CD4-positive, CD25-positive, alpha-beta regulatory T cell (primary cell): ENCODE data around the gene FXYD6. TPM values are rescaled to one million over a fixed set of nuclear protein-coding genes. Genes with fewer than 3 reads are reported as not detected.

Experiments used
- ATAC-seq, 2 donors: fragments of 150-1000 bp; cut with Tn5 transposase; one replicate each; pipeline ENCODE4 v1.10.0; 2021; ENCODE audit warnings: low read depth in 2 of 2, moderate number of reproducible peaks in 2 of 2, moderate library complexity in 1 of 2
- DNase-seq, 3 donors: peaks; one replicate each; pipeline versions ENCODE4 v3.0.0 to v3.0.0-alpha.2; 2012 to 2022; ENCODE audit warnings: mixed read lengths in 1 of 3
- H3K27ac ChIP-seq: one replicate; pipeline ENCODE4 v1.7.0; 2013; ENCODE audit warnings: mild to moderate bottlenecking, low read length; ENCODE audit not compliant: insufficient read depth, poor library complexity, severe bottlenecking
- H3K27me3 ChIP-seq: one replicate; pipeline ENCODE4 v1.7.0; 2013; ENCODE audit warnings: low read length; ENCODE audit not compliant: control insufficient read depth, insufficient read depth
- H3K36me3 ChIP-seq: one replicate; pipeline ENCODE4 v1.7.0; 2013; ENCODE audit warnings: mild to moderate bottlenecking, low read length, moderate library complexity; ENCODE audit not compliant: control insufficient read depth, insufficient read depth
- H3K4me1 ChIP-seq: 2 replicates; pipeline ENCODE4 v1.7.0; 2013; ENCODE audit warnings: mild to moderate bottlenecking, low read length; ENCODE audit not compliant: insufficient read depth, control insufficient read depth, poor library complexity, severe bottlenecking
- H3K4me3 ChIP-seq: one replicate; pipeline ENCODE4 v1.7.0; 2013; ENCODE audit warnings: low read depth, mild to moderate bottlenecking, low read length, moderate library complexity
- H3K9me3 ChIP-seq, 2 experiments: 1 replicate in 1 of 2; 2 replicates in 1 of 2; pipeline ENCODE4 v1.7.0; 2013; ENCODE audit warnings: low read length in 2 of 2, mild to moderate bottlenecking in 1 of 2, moderate library complexity in 1 of 2; ENCODE audit not compliant: control insufficient read depth in 2 of 2
- H3K27ac Mint-ChIP-seq, 3 donors: one replicate each; pipeline ENCODE4 v1.8.0; 2020 to 2022; ENCODE audit warnings: mild to moderate bottlenecking in 3 of 3, mixed read lengths in 3 of 3, moderate library complexity in 2 of 3
- H3K27me3 Mint-ChIP-seq: one replicate; pipeline ENCODE4 v1.8.0; 2022; ENCODE audit warnings: mild to moderate bottlenecking, mixed read lengths
- H3K36me3 Mint-ChIP-seq: one replicate; pipeline ENCODE4 v1.8.0; 2020; ENCODE audit warnings: mixed read lengths
- H3K4me1 Mint-ChIP-seq, 4 donors: one replicate each; pipeline ENCODE4 v1.8.0; 2020 to 2022; ENCODE audit warnings: mixed read lengths in 4 of 4, mild to moderate bottlenecking in 1 of 4
- H3K4me3 Mint-ChIP-seq, 4 donors: one replicate each; pipeline ENCODE4 v1.8.0; 2020 to 2022; ENCODE audit warnings: mild to moderate bottlenecking in 4 of 4, mixed read lengths in 4 of 4, moderate library complexity in 3 of 4
- H3K9me3 Mint-ChIP-seq, 7 donors: one replicate each; pipeline ENCODE4 v1.8.0; 2020 to 2022; ENCODE audit warnings: mixed read lengths in 7 of 7, mild to moderate bottlenecking in 3 of 7, moderate library complexity in 2 of 7
- polyA plus RNA-seq, 4 donors: library from polyadenylated mRNA; unstranded; fragments of 300-500 nt; fragmentation: Illumina TruSeq; gene quantifications; one replicate each; pipeline ENCODE4 v1.2.3, GENCODE V29; 2021
- total RNA-seq: library from RNA; stranded (reverse); gene quantifications from one replicate; pipeline ENCODE4 v1.2.3, GENCODE V29; 2022

Gene FXYD6
- total and polyA plus RNA-seq, 5 donors from 2014 or later = not detected

GRCh38 chr11:117825538-117826189, 50.8 kb downstream of the FXYD6 start:
- Histone ChIP-seq H3K27me3 (no peaks in the 10 kb centered on the region), H3K4me3 (no peak overlapping the region), H3K27ac (no peak overlapping the region), H3K4me1 (peaks cover 59% of the 10 kb centered on the region), H3K36me3 (no peaks in the 10 kb centered on the region), H3K9me3 (no peaks in the 10 kb centered on the region)
- DNase-seq = no peak
- Mint-ChIP-seq H3K4me1 (peaks cover 5 to 82% (median 28%) of the 10 kb centered on the region in 4 donors), H3K27ac (peak overlapping the region; percentile 71 to 88 (median 79)), H3K27me3 (no peaks in the 10 kb centered on the region), H3K36me3 (no peaks in the 10 kb centered on the region), H3K4me3 (peak overlapping the region in 3 of 4 donors; percentile 0 to 65 (median 10)), H3K9me3 (no peaks in the 10 kb centered on the region)
- no peak for ATAC-seq

DNA sequence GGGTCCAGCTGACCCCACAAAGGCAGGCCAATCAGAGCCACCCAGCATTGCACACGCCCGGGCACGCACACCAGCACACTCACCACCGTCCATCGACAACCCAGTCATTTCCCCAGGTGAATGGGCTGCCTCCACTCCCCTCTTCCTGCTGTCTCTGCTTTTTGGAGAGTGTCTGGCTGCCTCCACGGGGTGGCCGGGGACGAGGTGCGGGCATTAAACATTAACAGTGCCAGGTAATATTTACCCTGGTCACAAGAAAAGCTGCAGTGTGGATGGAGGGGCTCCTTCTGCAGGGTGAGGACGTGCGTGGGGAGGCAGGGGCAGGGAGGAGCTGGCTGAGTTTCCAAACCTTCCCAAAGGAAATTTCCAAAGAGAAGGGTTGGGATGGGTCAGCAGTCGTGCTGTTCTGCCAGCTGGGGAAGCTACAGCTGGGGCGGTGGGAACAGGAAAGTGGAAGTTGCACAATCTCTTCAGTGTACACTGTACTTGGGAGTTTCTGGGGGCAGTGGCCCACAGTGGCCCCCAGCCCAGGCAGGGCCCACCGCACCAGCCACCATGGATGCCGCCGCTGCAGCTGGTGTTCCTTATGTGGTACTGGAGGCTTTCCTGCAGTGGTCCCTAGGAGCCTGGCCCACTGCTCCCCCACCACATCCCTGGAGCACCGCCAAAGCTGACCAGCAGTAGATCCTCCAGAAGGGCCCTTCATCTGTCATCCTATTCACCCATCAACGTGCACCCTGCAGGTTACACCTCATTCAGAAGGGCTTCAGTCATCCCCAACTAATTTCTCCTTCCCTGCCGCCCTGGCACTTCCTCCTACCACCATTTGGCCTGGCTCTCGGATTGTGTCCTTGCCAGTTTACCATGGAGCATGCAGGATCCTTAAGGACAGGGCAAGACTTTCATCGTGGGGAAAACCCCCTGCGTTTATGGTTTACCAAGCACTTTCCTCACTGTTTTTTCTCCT, 51.6 kb downstream of the FXYD6 start, which contains the start of gene FXYD2:
FXYD2 (minus strand) TSS at position 174 of the 967 bp plus-strand sequence; CDS start at position 108, 66 bp downstream.
- no peak for DNase-seq
- H3K36me3 Mint-ChIP-seq = no peaks in the 10 kb centered on the region
- H3K4me3 Mint-ChIP-seq = peak within 1 kb of the TSS; percentile 67 to 82 (median 74)
- no peak for ATAC-seq
- no peaks in the 10 kb centered on the region for H3K36me3 ChIP-seq
- H3K27ac Mint-ChIP-seq = peak within 1 kb of the TSS; percentile 79 to 92 (median 88)
- H3K27ac ChIP-seq = peak within 1 kb of the TSS; percentile 67
- peaks cover 5 to 77% (median 23%) of the 10 kb centered on the region in 4 donors for H3K4me1 Mint-ChIP-seq
- peaks cover 51% of the 10 kb centered on the region for H3K4me1 ChIP-seq
- H3K4me3 ChIP-seq = no peak within 1 kb of the TSS
- no peaks in the 10 kb centered on the region for H3K27me3 ChIP-seq
- H3K27me3 Mint-ChIP-seq = no peaks in the 10 kb centered on the region
- no peaks in the 10 kb centered on the region for H3K9me3 ChIP-seq
- H3K9me3 Mint-ChIP-seq = no peaks in the 10 kb centered on the region

- no peaks in the 10 kb centered on the region for H3K9me3 Mint-ChIP-seq
- H3K4me3 ChIP-seq = no peak overlapping the region
- H3K27ac ChIP-seq = peak overlapping the region; percentile 67
- H3K27me3 Mint-ChIP-seq = no peaks in the 10 kb centered on the region
- peak overlapping the region; percentile 73 to 92 (median 76) for H3K27ac Mint-ChIP-seq
- peaks cover 5 to 71% (median 23%) of the 10 kb centered on the region in 4 donors for H3K4me1 Mint-ChIP-seq
- ATAC-seq (no peak), DNase-seq (no peak)
- H3K4me1 ChIP-seq = peaks cover 47% of the 10 kb centered on the region
- H3K27me3 ChIP-seq = no peaks in the 10 kb centered on the region
- no peaks in the 10 kb centered on the region for H3K36me3 Mint-ChIP-seq
- H3K36me3 ChIP-seq = no peaks in the 10 kb centered on the region
- peak overlapping the region; percentile 57 to 82 (median 72) for H3K4me3 Mint-ChIP-seq
- no peaks in the 10 kb centered on the region for H3K9me3 ChIP-seq
These were observed 52.5 kb downstream of the FXYD6 start for GRCh38 chr11:117823946-117824420.

DNA sequence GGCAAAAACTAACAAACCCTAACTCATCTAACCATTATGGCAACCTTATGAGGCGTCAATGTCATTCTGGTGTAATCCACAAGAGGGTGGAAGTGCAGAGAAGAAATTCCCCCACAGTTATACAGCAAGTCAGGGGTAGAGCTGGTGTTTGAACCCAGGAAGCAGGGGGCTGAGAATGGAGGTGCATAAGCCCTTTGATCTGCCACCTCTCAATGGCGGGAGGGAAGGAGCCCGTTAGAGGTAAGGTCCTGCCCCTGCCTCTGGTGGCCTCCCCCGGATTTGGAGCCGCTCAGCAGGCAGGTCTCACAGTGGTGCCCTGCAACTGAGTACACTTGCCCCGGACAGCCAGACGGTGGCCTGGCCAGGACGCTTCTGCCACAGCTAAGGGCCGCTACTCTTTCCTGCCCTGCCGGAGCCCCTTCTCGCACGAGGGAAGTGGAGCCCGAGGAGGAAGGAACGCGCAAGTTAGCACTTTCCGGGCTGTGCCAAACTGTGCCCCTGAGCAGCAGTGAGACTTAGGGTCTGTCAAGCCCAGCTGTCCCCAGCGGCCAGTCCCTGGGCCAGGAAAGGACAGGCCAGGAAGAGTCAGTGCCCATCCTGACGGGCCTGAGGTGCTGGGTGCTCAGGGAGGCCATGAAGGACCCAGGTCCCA, 53.0 kb downstream of the FXYD6 start:
- H3K27ac ChIP-seq = peak overlapping the region; percentile 67
- no peaks in the 10 kb centered on the region for H3K27me3 Mint-ChIP-seq
- H3K4me1 Mint-ChIP-seq = peaks cover 5 to 67% (median 23%) of the 10 kb centered on the region in 4 donors
- H3K27me3 ChIP-seq = no peaks in the 10 kb centered on the region
- no peaks in the 10 kb centered on the region for H3K9me3 ChIP-seq
- no peak overlapping the region for H3K4me3 ChIP-seq
- no peaks in the 10 kb centered on the region for H3K36me3 ChIP-seq
- H3K4me3 Mint-ChIP-seq = peak overlapping the region in 3 of 4 donors; percentile 57 to 82 (median 67)
- peaks cover 42% of the 10 kb centered on the region for H3K4me1 ChIP-seq
- peak; percentile 18 to 75 (median 63) for DNase-seq
- no peaks in the 10 kb centered on the region for H3K36me3 Mint-ChIP-seq
- H3K9me3 Mint-ChIP-seq = no peaks in the 10 kb centered on the region
- peak; percentile 45 to 72 for ATAC-seq
- H3K27ac Mint-ChIP-seq = peak overlapping the region; percentile 66 to 92 (median 73)

- Mint-ChIP-seq H3K9me3 (no peaks in the 10 kb centered on the region), H3K36me3 (no peaks in the 10 kb centered on the region), H3K27ac (peak overlapping the region in 2 of 3 donors; percentile 48 to 73), H3K27me3 (no peaks in the 10 kb centered on the region), H3K4me3 (peak overlapping the region in 1 of 4 donors; percentile 47), H3K4me1 (peaks cover 11 to 68% (median 23%) of the 10 kb centered on the region in 4 donors)
- Histone ChIP-seq H3K27ac (peak overlapping the region; percentile 67), H3K9me3 (no peaks in the 10 kb centered on the region), H3K36me3 (no peaks in the 10 kb centered on the region), H3K4me3 (no peak overlapping the region), H3K27me3 (no peaks in the 10 kb centered on the region), H3K4me1 (peaks cover 42% of the 10 kb centered on the region)
- no peak for ATAC-seq
- DNase-seq = peak in 2 of 3 donors; percentile 42 to 44
These were observed 54.1 kb downstream of the FXYD6 start for GRCh38 chr11:117822074-117823033.

DNA sequence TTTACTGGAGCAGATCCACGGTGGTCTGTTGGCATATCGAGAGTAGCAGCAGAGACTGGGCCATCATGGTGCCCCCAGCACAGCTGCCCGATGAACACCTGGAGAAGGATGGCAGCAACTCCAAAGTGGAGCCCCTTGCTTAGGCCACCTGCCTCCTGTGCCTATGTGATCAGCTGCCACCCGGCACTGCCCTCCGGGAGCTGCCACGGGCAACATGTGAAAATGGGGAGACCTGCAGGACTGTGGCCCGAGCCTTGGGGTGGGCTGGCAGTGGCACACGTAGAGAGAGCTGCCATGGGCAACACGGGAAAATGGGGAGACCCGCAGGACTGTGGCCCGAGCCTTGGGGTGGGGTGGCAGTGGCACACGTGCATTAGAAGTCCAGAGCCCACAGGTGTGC, 55.0 kb downstream of the FXYD6 start:
- Mint-ChIP-seq H3K4me1 (peaks cover 11 to 66% (median 22%) of the 10 kb centered on the region in 4 donors), H3K4me3 (no peak overlapping the region), H3K36me3 (no peaks in the 10 kb centered on the region), H3K27me3 (no peaks in the 10 kb centered on the region), H3K9me3 (no peaks in the 10 kb centered on the region), H3K27ac (no peak overlapping the region)
- Histone ChIP-seq H3K4me3 (no peak overlapping the region), H3K4me1 (peaks cover 49% of the 10 kb centered on the region), H3K36me3 (no peaks in the 10 kb centered on the region), H3K9me3 (no peaks in the 10 kb centered on the region), H3K27me3 (no peaks in the 10 kb centered on the region), H3K27ac (no peak overlapping the region)
- no peak for ATAC-seq
- no peak for DNase-seq
